H9 (cell line): ENCODE data around the gene PCCA. TPM values are rescaled to one million over a fixed set of nuclear protein-coding genes. Genes with fewer than 3 reads are reported as not detected.
A peak's percentile ranks its signal among the peaks of the same experiment; 100 is the strongest.

Experiments
- DNase-seq: peaks from one replicate; pipeline ENCODE4 v3.0.0-alpha.2; 2017
- H2AFZ ChIP-seq: one replicate; pipeline ENCODE4 v1.6.1; 2013; ENCODE audit warnings: mild to moderate bottlenecking, low read length, control low read depth, moderate library complexity
- H2AK5ac ChIP-seq: 2 replicates; pipeline ENCODE4 v1.6.1; 2013; ENCODE audit warnings: low read length, control low read depth, mixed read lengths; ENCODE audit not compliant: insufficient read length
- H2BK120ac ChIP-seq: one replicate; pipeline ENCODE4 v1.6.1; 2013; ENCODE audit warnings: low read depth, mild to moderate bottlenecking, low read length, control low read depth, inconsistent platforms; ENCODE audit not compliant: poor library complexity, severe bottlenecking
- H2BK12ac ChIP-seq: 2 replicates; pipeline ENCODE4 v1.6.1; 2013; ENCODE audit warnings: low read length, control low read depth, mixed read lengths, low read depth; ENCODE audit not compliant: insufficient read length
- H2BK15ac ChIP-seq: 2 replicates; pipeline ENCODE4 v1.6.1; 2013; ENCODE audit warnings: low read depth, low read length, control low read depth
- H2BK20ac ChIP-seq: one replicate; pipeline ENCODE4 v1.6.1; 2013; ENCODE audit warnings: low read depth, mild to moderate bottlenecking, low read length, control low read depth, inconsistent platforms; ENCODE audit not compliant: poor library complexity, severe bottlenecking
- H2BK5ac ChIP-seq: 2 replicates; pipeline ENCODE4 v1.6.1; 2013; ENCODE audit warnings: low read length, control low read depth, mixed read lengths; ENCODE audit not compliant: insufficient read length
- H3K14ac ChIP-seq: 2 replicates; pipeline ENCODE4 v1.6.1; 2013; ENCODE audit warnings: low read length, control low read depth; ENCODE audit not compliant: insufficient read depth
- H3K18ac ChIP-seq: 2 replicates; pipeline ENCODE4 v1.6.1; 2013; ENCODE audit warnings: low read depth, mild to moderate bottlenecking, mixed read lengths, low read length, control low read depth; ENCODE audit not compliant: insufficient read length
- H3K23ac ChIP-seq: 2 replicates; pipeline ENCODE4 v1.6.1; 2013; ENCODE audit warnings: low read length, control low read depth, mixed read lengths, low read depth; ENCODE audit not compliant: insufficient read length
- H3K23me2 ChIP-seq: 2 replicates; pipeline ENCODE4 v1.6.1; 2013; ENCODE audit warnings: low read depth, mild to moderate bottlenecking, mixed read lengths, low read length, control low read depth; ENCODE audit not compliant: insufficient read length, poor library complexity, severe bottlenecking
- H3K27ac ChIP-seq: 2 replicates; pipeline ENCODE4 v1.5.1; 2013; ENCODE audit warnings: low read length, control low read depth, mixed read lengths, low read depth; ENCODE audit not compliant: insufficient read length
- H3K27me3 ChIP-seq: 2 replicates; pipeline ENCODE4 v1.6.1; 2013; ENCODE audit warnings: low read length, control low read depth, inconsistent platforms; ENCODE audit not compliant: insufficient read depth
- H3K4ac ChIP-seq: 2 replicates; pipeline ENCODE4 v1.6.1; 2013; ENCODE audit warnings: low read depth, mild to moderate bottlenecking, control low read depth, inconsistent platforms, low read length, moderate library complexity
- H3K4me1 ChIP-seq: 2 replicates; pipeline ENCODE4 v1.6.1; 2013; ENCODE audit warnings: low read length, control low read depth, inconsistent platforms; ENCODE audit not compliant: insufficient read depth
- H3K4me2 ChIP-seq: 2 replicates; pipeline ENCODE4 v1.6.1; 2013; ENCODE audit warnings: low read length, control low read depth, mixed read lengths; ENCODE audit not compliant: insufficient read length, insufficient read depth
- H3K56ac ChIP-seq: 2 replicates; pipeline ENCODE4 v1.6.1; 2013; ENCODE audit warnings: low read depth, mild to moderate bottlenecking, mixed read lengths, low read length, control low read depth; ENCODE audit not compliant: insufficient read length
- H3K79me1 ChIP-seq: 2 replicates; pipeline ENCODE4 v1.6.1; 2013; ENCODE audit warnings: low read depth, mild to moderate bottlenecking, moderate library complexity, low read length, control low read depth, inconsistent platforms; ENCODE audit not compliant: insufficient read depth, poor library complexity, severe bottlenecking
- H3K79me2 ChIP-seq: 2 replicates; pipeline ENCODE4 v1.6.1; 2013; ENCODE audit warnings: low read length, control low read depth, inconsistent platforms; ENCODE audit not compliant: insufficient read depth
- H3K9ac ChIP-seq: 2 replicates; pipeline ENCODE4 v1.6.1; 2013; ENCODE audit warnings: low read length, control low read depth, mixed read lengths; ENCODE audit not compliant: insufficient read length; ENCODE audit errors: extremely low read depth
- H3K9me3 ChIP-seq: one replicate; pipeline ENCODE4 v1.6.1; 2013; ENCODE audit warnings: low read depth, low read length, inconsistent platforms; ENCODE audit not compliant: control insufficient read depth
- H3T11ph ChIP-seq: one replicate; pipeline ENCODE4 v1.6.1; 2013; ENCODE audit warnings: mild to moderate bottlenecking, low read length, control low read depth, inconsistent platforms
- H4K20me1 ChIP-seq: one replicate; pipeline ENCODE4 v1.6.1; 2013; ENCODE audit not compliant: control insufficient read depth, insufficient read length, insufficient read depth
- H4K5ac ChIP-seq: 2 replicates; pipeline ENCODE4 v1.6.1; 2013; ENCODE audit warnings: low read depth, mild to moderate bottlenecking, mixed read lengths, low read length, control low read depth; ENCODE audit not compliant: insufficient read length
- H4K8ac ChIP-seq: replicated peaks from 2 replicates; pipeline ENCODE4 v1.6.1; 2013; ENCODE audit warnings: low read length, control low read depth, mixed read lengths, low read depth; ENCODE audit not compliant: insufficient read length
- H4K91ac ChIP-seq: 2 replicates; pipeline ENCODE4 v1.6.1; 2013; ENCODE audit warnings: low read depth, mild to moderate bottlenecking, moderate library complexity, mixed read lengths, low read length, control low read depth; ENCODE audit not compliant: insufficient read length
- H3K27ac Mint-ChIP-seq, 3 experiments: 2 replicates in 2 of 3; 3 replicates in 1 of 3; pipeline ENCODE4 v1.8.0; 2020 to 2021; ENCODE audit warnings: mixed read lengths in 3 of 3, mild to moderate bottlenecking in 1 of 3, moderate library complexity in 1 of 3
- H3K27me3 Mint-ChIP-seq: 2 replicates; pipeline ENCODE4 v1.8.0; 2021; ENCODE audit warnings: low read depth, mild to moderate bottlenecking, moderate library complexity, mixed read lengths
- H3K36me3 Mint-ChIP-seq, 3 experiments: 2 replicates in 2 of 3; 3 replicates in 1 of 3; pipeline ENCODE4 v1.8.0; 2020 to 2021; ENCODE audit warnings: low read depth in 3 of 3, mixed read lengths in 3 of 3; ENCODE audit not compliant: insufficient read depth in 1 of 3
- H3K4me1 Mint-ChIP-seq, 2 experiments: 2 replicates each; pipeline ENCODE4 v1.8.0; 2020; ENCODE audit warnings: mixed read lengths in 2 of 2
- H3K4me3 Mint-ChIP-seq, 2 experiments: 2 replicates in 1 of 2; 3 replicates in 1 of 2; pipeline ENCODE4 v1.8.0; 2020 to 2021; ENCODE audit warnings: mild to moderate bottlenecking in 2 of 2, mixed read lengths in 2 of 2, moderate library complexity in 1 of 2
- H3K9me3 Mint-ChIP-seq, 2 experiments: 2 replicates in 1 of 2; 3 replicates in 1 of 2; pipeline ENCODE4 v1.8.0; 2020; ENCODE audit warnings: mild to moderate bottlenecking in 2 of 2, mixed read lengths in 2 of 2, moderate library complexity in 1 of 2
- WGBS: extraction: QIAGEN DNeasy Blood & Tissue Kit; methylation state at CpG from one replicate; pipeline ENCODE4 v1.1.7; 2013; ENCODE audit warnings: missing lambda C conversion rate, low lambda C conversion rate, mixed read lengths; ENCODE audit not compliant: insufficient read length; ENCODE audit errors: extremely low coverage; 5-methylcytosine and 5-hydroxymethylcytosine counted together
- total RNA-seq: library from RNA; stranded (reverse); gene quantifications from 2 replicates; pipeline ENCODE4 v1.2.1, GENCODE V29; 2021
- TF ChIP-seq, protein P1 (sequence below): fragments of 200-600 bp; sonication (generic); conservative IDR thresholded peaks from 3 replicates; pipeline ENCODE4 v1.8.0; 2021; ENCODE audit warnings: antibody characterized with exemption, mild to moderate bottlenecking

Gene PCCA
- total RNA-seq, 1 experiment from 2014 or later = 56.5 TPM

DNA sequence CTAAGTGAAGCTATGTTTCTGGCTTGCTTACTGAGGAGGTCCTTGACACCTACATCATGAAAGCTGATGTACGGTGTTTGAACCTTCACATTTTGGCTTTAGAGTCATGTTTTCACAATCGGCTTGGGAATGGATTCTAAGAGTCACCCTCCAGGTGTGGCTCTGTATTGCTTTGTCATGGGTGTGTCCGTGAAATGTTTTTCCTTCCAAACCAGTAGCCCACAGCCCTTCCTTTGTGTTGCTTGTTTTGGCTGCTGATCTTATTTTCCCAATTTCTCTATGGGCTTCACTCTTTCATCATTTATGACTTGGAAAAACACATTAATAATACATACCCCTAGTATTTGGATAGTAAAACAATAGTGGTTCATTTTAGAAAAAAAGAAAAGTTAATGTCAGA is 259.1 kb downstream of the PCCA start:
- Histone ChIP-seq H3K23me2 (no peaks in the 10 kb centered on the region), H4K8ac (no peak overlapping the region), H2BK120ac (no peak overlapping the region), H3K27me3 (no peaks in the 10 kb centered on the region), H3K4ac (no peak overlapping the region), H2AFZ (no peak overlapping the region), H3K14ac (no peak overlapping the region), H3T11ph (no peak overlapping the region), H3K9me3 (no peaks in the 10 kb centered on the region), H4K20me1 (no peaks in the 10 kb centered on the region), H2BK15ac (no peak overlapping the region), H2AK5ac (no peak overlapping the region), H4K5ac (no peak overlapping the region), H3K18ac (no peak overlapping the region), H3K4me2 (no peak overlapping the region), H2BK20ac (no peak overlapping the region), H3K56ac (no peak overlapping the region), H2BK12ac (no peak overlapping the region), H4K91ac (no peak overlapping the region), H2BK5ac (no peak overlapping the region), H3K23ac (no peak overlapping the region), H3K9ac (no peak overlapping the region), H3K4me1 (0 out of 2 replicates have a peak, but pooled peaks cover 2% of the 10 kb centered on the region), H3K79me2 (no peaks in the 10 kb centered on the region), H3K27ac (no peak overlapping the region), H3K79me1 (no peaks in the 10 kb centered on the region)
- H3K4me3 Mint-ChIP-seq = no peak overlapping the region
- no CpG with 5 or more reads among the region's 3 CpGs for WGBS
- DNase-seq = no peak
- H3K27ac Mint-ChIP-seq = 0 out of 7 replicates have a peak overlapping the region, but pooled peaks of 1 of the 3 experiments have one; percentile 39
- no peaks in the 10 kb centered on the region for H3K9me3 Mint-ChIP-seq
- peaks cover 17 to 21% (median 20%) of the 10 kb centered on the region in 3 experiments for H3K36me3 Mint-ChIP-seq
- TF ChIP-seq, protein P1, sequence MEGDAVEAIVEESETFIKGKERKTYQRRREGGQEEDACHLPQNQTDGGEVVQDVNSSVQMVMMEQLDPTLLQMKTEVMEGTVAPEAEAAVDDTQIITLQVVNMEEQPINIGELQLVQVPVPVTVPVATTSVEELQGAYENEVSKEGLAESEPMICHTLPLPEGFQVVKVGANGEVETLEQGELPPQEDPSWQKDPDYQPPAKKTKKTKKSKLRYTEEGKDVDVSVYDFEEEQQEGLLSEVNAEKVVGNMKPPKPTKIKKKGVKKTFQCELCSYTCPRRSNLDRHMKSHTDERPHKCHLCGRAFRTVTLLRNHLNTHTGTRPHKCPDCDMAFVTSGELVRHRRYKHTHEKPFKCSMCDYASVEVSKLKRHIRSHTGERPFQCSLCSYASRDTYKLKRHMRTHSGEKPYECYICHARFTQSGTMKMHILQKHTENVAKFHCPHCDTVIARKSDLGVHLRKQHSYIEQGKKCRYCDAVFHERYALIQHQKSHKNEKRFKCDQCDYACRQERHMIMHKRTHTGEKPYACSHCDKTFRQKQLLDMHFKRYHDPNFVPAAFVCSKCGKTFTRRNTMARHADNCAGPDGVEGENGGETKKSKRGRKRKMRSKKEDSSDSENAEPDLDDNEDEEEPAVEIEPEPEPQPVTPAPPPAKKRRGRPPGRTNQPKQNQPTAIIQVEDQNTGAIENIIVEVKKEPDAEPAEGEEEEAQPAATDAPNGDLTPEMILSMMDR = no peak
- peaks cover 3 to 10% of the 10 kb centered on the region in 2 experiments for H3K4me1 Mint-ChIP-seq
- no peaks in the 10 kb centered on the region for H3K27me3 Mint-ChIP-seq
